HG03196 (cell line): ENCODE data around the gene SNX1.
"Not testable (repeated sequence)": the region's sequence is repeated elsewhere in the genome, so short reads cannot be mapped to it uniquely, and the experiment has no call there.

Experiments used
- ATAC-seq: cut with Tn5 transposase; IDR thresholded peaks from one replicate; pipeline ENCODE4 v1.9.1; 2021; ENCODE audit not compliant: unreplicated experiment

The SNX1 gene

GRCh38 chr15:64095795-64096667, at the start of gene SNX1:
Gene SNX1, plus strand, starts transcription at chr15:64095982. Its CDS starts 32 bp downstream, at chr15:64096014.
- ATAC-seq = peak; percentile 47

GRCh38 chr15:64046421-64047153, 49.2 kb upstream of the SNX1 start, which contains the start of gene DAPK2:
Gene DAPK2, minus strand, starts transcription at chr15:64046485. Its CDS starts 6,224 bp downstream, at chr15:64040261.
- ATAC-seq = no peak

GRCh38 chr15:64048781-64049460, 46.9 kb upstream of the SNX1 start:
- ATAC-seq = no peak

- no peak for ATAC-seq
These were observed 45.3 kb upstream of the SNX1 start for GRCh38 chr15:64050281-64051092.

GRCh38 chr15:64051093-64051402, 44.7 kb upstream of the SNX1 start:
- ATAC-seq = no peak

- no peak for ATAC-seq
These were observed 44.1 kb upstream of the SNX1 start for GRCh38 chr15:64051407-64052259.

- ATAC-seq = no peak
These were observed 42.8 kb upstream of the SNX1 start for GRCh38 chr15:64052925-64053491.

- not testable (repeated sequence) for ATAC-seq
These were observed 42.1 kb upstream of the SNX1 start for GRCh38 chr15:64053674-64054073.

- ATAC-seq = no peak
These were observed 37.5 kb upstream of the SNX1 start for GRCh38 chr15:64058279-64058678.

GRCh38 chr15:64059104-64059503, 36.7 kb upstream of the SNX1 start:
- ATAC-seq = not testable (repeated sequence)

- ATAC-seq = no peak
These were observed 35.1 kb upstream of the SNX1 start for GRCh38 chr15:64060716-64061115.

- no peak for ATAC-seq
These were observed 29.3 kb upstream of the SNX1 start for GRCh38 chr15:64066451-64066850.

- peak; percentile 64 for ATAC-seq
These were observed 28.2 kb upstream of the SNX1 start for GRCh38 chr15:64067564-64068030.

GRCh38 chr15:64068133-64068532, 27.6 kb upstream of the SNX1 start:
- no peak for ATAC-seq

GRCh38 chr15:64070106-64070505, 25.7 kb upstream of the SNX1 start:
- no peak for ATAC-seq

GRCh38 chr15:64070965-64071851, 24.6 kb upstream of the SNX1 start:
- ATAC-seq = no peak

- ATAC-seq = no peak
These were observed 23.6 kb upstream of the SNX1 start for GRCh38 chr15:64071931-64072765.
